Cardiac muscle cell (in vitro differentiated cells and primary cell): ENCODE measurements around the gene PAPLN. TPM values are rescaled to one million over a fixed set of nuclear protein-coding genes. Genes with fewer than 3 reads are reported as not detected.

Experiments used
- DNase-seq, 2 donors: peaks; one replicate each; pipeline versions ENCODE4 v3.0.0 to v3.0.0-alpha.2; 2010 to 2017; ENCODE audit warnings: low read depth in 1 of 2, low spot score in 1 of 2
- H3K27ac ChIP-seq: fragments of 200-600 bp; sonication (generic); 2 replicates; pipeline ENCODE4 v1.5.1; 2016
- H3K27me3 ChIP-seq: fragments of 200-600 bp; sonication (generic); 2 replicates; pipeline ENCODE4 v1.6.0; 2016; ENCODE audit warnings: control low read depth
- H3K36me3 ChIP-seq: fragments of 200-600 bp; sonication (generic); 2 replicates; pipeline ENCODE4 v1.5.1; 2016; ENCODE audit warnings: control low read depth
- H3K4me1 ChIP-seq: fragments of 200-600 bp; sonication (generic); 2 replicates; pipeline ENCODE4 v1.8.1; 2017; ENCODE audit warnings: low read depth, mild to moderate bottlenecking, mixed run types
- H3K4me3 ChIP-seq: fragments of 200-600 bp; sonication (generic); 2 replicates; pipeline ENCODE4 v1.5.1; 2016; ENCODE audit warnings: mild to moderate bottlenecking
- H3K9me3 ChIP-seq: fragments of 200-600 bp; sonication (generic); 2 replicates; pipeline ENCODE4 v1.5.1; 2017; ENCODE audit warnings: low read depth, mild to moderate bottlenecking, control low read depth
- CTCF ChIP-seq: IDR thresholded peaks from 2 replicates; pipeline ENCODE4 v1.5.1; 2012; ENCODE audit warnings: low read depth, mild to moderate bottlenecking, low read length
- polyA plus RNA-seq: library from polyadenylated mRNA; unstranded; fragments of >200 nt; fragmentation: Nextera tagmentation; extraction: Ambion mirVana; gene quantifications from 2 replicates; pipeline ENCODE4 v1.2.1, GENCODE V29; 2016
- total RNA-seq: library from RNA; depleted of rRNA; stranded (reverse); fragments of >200 nt; gene quantifications from 2 replicates; pipeline ENCODE4 v1.2.3, GENCODE V29; 2016

PAPLN gene
- total and polyA plus RNA-seq, 2 experiments from 2014 or later: 1.7 to 4.2 TPM

DNA sequence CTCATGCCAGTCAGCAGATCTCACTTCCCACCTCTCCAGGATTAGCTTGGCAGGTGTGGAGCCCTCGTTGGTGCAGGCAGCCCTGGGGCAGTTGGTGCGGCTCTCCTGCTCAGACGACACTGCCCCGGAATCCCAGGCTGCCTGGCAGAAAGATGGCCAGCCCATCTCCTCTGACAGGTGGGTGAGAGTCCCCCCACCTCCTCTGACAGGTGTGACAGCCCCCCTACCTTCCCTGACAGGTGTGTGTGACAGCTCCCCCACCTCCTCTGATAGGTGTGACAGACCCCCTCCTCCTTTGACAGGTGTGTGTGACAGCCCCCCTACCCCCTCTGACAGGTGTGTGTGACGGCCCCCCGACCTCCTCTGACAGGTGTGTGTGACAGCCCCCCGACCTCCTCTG is 26.3 kb downstream of the PAPLN start:
- H3K27ac ChIP-seq: no peak overlapping the region
- H3K27me3 ChIP-seq: no peaks in the 10 kb centered on the region
- peaks cover 15% of the 10 kb centered on the region for H3K4me1 ChIP-seq
- H3K36me3 ChIP-seq: no peaks in the 10 kb centered on the region
- DNase-seq: no peak
- H3K4me3 ChIP-seq: no peak overlapping the region
- TF ChIP-seq CTCF: no peak
- H3K9me3 ChIP-seq: no peaks in the 10 kb centered on the region

GRCh38 chr14:73264080-73264884 is 27.0 kb downstream of the PAPLN start:
- Histone ChIP-seq H3K36me3 (no peaks in the 10 kb centered on the region), H3K27me3 (no peaks in the 10 kb centered on the region), H3K27ac (no peak overlapping the region), H3K4me1 (peaks cover 15% of the 10 kb centered on the region), H3K4me3 (no peak overlapping the region), H3K9me3 (no peaks in the 10 kb centered on the region)
- TF ChIP-seq CTCF: no peak
- no peak for DNase-seq

DNA sequence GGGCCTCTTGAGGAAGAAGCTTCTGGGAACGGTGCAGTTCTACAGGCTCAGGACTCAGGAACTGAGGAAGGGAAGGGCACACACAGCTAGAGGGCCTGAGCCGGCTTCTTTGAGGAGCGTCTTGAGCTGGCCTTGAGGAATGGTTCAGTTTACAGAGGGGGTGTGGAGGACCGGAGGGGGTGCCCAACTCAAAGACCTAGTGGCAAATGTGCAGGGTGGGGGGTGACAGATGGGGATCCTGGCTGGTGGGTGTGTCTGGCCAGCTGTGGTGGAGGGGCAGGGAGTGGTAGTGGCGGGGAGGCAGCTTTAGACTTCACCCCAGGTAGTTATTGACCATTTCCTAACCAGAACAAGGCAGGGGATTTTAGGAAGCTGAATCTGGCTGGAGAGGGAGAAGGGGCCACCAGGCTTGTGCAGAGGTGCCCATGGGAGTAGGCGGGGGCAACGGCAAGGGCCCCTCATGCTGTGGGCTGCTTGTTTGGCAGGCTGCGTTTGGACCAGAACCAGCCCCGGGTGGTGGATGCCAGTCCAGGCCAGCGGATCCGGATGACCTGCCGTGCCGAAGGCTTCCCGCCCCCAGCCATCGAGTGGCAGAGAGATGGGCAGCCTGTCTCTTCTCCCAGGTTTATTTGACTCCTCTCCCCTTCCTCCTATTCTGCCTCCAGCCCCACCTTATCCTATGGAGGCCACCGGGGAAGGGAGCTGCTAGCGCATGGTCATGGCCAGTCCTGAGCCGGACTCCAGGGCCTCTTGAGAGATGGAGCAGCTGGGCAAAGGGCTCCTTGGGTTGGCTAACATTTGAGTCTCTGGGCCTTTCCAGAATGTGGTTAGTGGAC is 27.8 kb downstream of the PAPLN start:
- DNase-seq: no peak
- H3K27me3 ChIP-seq: no peaks in the 10 kb centered on the region
- no peaks in the 10 kb centered on the region for H3K9me3 ChIP-seq
- H3K4me1 ChIP-seq: peaks cover 19% of the 10 kb centered on the region
- no peak for TF ChIP-seq CTCF
- H3K4me3 ChIP-seq: no peak overlapping the region
- no peaks in the 10 kb centered on the region for H3K36me3 ChIP-seq
- no peak overlapping the region for H3K27ac ChIP-seq

- Histone ChIP-seq H3K9me3 (no peaks in the 10 kb centered on the region), H3K27ac (no peak overlapping the region), H3K27me3 (no peaks in the 10 kb centered on the region), H3K4me3 (no peak overlapping the region), H3K36me3 (no peaks in the 10 kb centered on the region), H3K4me1 (peaks cover 15% of the 10 kb centered on the region)
- TF ChIP-seq CTCF: no peak
- no peak for DNase-seq
These were observed 28.4 kb downstream of the PAPLN start for GRCh38 chr14:73265721-73266046.

GRCh38 chr14:73266317-73266716 is 29.0 kb downstream of the PAPLN start:
- no peak for DNase-seq
- no peaks in the 10 kb centered on the region for H3K36me3 ChIP-seq
- no peak for TF ChIP-seq CTCF
- peaks cover 9% of the 10 kb centered on the region for H3K4me1 ChIP-seq
- H3K27me3 ChIP-seq: no peaks in the 10 kb centered on the region
- H3K9me3 ChIP-seq: no peaks in the 10 kb centered on the region
- H3K4me3 ChIP-seq: no peak overlapping the region
- no peak overlapping the region for H3K27ac ChIP-seq
